GM18867 (cell line): ENCODE measurements around the gene SLFN13.
"Not testable (repeated sequence)": the region's sequence is repeated elsewhere in the genome, so short reads cannot be mapped to it uniquely, and the experiment has no call there.

ENCODE experiments used
- ATAC-seq: cut with Tn5 transposase; IDR thresholded peaks from one replicate; pipeline ENCODE4 v1.9.1; 2021; ENCODE audit warnings: mild to moderate bottlenecking, moderate library complexity; ENCODE audit not compliant: unreplicated experiment

Gene SLFN13

DNA sequence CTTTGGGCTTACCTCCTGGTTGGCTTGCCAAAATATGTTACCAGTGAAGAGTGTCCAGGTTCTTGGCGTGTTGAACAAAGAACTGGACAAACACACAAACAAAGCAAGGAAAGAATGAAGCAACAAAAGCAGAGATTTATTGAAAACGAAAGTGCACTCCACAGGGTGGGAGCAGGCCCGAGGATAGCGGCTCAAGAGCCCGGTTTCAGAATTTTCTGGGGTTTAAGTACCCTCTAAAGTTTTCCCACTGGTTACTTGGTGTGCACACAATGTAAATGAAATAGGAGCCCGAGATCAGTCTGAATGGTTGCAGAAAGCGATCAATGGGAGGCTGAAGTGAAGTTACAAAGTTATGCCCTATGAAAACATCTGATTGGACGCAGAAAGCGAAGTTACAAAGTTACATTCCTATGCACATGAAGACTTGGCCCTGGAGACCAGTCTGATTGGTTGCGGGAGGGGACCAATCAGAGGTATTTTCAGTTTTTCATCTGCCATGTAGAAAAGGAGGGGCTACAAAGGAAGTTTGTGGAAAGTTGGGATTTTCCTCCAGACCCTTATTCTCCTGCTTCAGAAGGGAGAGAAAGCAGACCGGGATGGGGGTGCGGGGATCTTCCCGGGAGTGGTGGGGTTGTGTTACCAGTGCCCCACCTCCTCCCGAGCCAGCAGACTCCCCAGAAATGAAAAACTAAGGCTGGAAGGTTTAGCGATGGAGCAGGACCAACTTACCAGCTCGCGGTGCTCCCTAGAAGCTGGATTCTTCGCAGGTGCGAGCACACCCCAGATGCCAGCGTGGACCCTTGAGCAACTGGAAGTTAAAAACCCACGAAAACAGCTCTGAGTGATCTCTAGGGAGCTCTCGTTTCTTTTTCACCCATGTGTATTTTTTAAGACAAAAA lies 16.1 kb downstream of the SLFN13 start, which contains the start of gene SLFN12:
Gene SLFN12, minus strand, starts transcription at position 325 of the 899 bp plus-strand sequence. CDS start 9,472 bp downstream, outside the sequence.
- peak; percentile 80 for ATAC-seq

GRCh38 chr17:35429702-35430101 lies 18.9 kb downstream of the SLFN13 start:
- no peak for ATAC-seq

GRCh38 chr17:35428229-35428628 lies 20.3 kb downstream of the SLFN13 start:
- no peak for ATAC-seq

- no peak for ATAC-seq
Observed at GRCh38 chr17:35423761-35424160, 24.8 kb downstream of the SLFN13 start.

- ATAC-seq: not testable (repeated sequence)
Observed at GRCh38 chr17:35421069-35421468, 27.5 kb downstream of the SLFN13 start.

DNA sequence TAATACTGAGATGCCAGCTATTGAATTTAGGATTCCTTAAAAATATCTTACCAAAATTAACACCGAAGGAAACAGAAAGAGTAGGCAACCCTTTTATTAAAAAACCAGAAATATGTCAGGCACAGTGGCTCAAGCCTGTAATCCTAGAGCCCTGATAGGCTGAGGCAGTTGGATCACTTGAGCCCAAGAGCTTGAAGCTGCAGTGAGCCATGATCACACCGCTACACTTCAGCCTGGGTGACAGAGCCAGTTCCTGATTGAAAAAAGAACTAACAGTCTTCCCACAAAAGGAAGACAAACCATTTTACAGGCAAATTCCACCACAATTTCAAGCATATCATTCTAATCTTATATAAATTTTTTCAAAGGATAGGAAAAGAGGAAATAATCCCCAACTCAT lies 31.9 kb downstream of the SLFN13 start:
- ATAC-seq: no peak

GRCh38 chr17:35414707-35415106 lies 33.9 kb downstream of the SLFN13 start:
- not testable (repeated sequence) for ATAC-seq

- no peak for ATAC-seq
Observed at GRCh38 chr17:35414247-35414646, 34.3 kb downstream of the SLFN13 start.

DNA sequence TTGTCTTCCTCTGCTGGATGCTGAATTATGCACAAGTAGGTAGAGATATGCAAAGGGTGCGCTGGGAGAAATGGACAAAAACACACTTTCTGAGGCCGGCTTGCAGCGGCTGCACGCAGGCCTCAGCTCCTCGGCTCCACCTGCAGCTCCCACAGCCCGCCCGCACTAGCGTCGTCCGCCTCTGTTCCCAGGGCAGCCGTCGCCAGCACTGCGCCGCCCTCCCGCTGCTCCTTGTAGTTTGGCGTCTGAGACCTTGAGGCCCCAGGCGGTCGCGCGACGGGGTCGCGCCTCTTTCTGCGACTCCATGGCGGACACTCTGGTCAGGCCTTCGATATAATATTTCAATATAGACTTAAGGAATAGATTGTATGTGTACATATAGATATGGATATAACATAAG lies 41.0 kb downstream of the SLFN13 start:
- no peak for ATAC-seq

GRCh38 chr17:35406568-35406967 lies 42.0 kb downstream of the SLFN13 start:
- ATAC-seq: no peak

GRCh38 chr17:35404360-35404759 lies 44.2 kb downstream of the SLFN13 start:
- no peak for ATAC-seq

DNA sequence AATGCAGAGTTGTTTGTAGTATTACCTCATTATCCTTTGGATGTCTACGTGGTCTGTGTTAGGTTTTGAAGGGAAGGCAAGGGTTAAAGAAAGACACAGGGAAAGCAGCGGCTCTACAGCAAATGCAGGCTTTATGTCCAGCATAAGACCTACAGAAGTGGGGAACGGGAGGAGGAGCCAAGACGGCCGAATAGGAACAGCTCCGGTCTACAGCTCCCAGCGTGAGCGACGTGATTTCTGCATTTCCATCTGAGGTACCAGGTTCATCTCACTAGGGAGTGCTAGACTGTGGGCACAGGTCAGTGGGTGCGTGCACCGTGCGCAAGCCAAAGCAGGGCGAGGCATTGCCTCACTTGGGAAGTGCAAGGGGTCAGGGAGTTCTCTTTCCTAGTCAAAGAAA lies 54.8 kb downstream of the SLFN13 start:
- not testable (repeated sequence) for ATAC-seq

DNA sequence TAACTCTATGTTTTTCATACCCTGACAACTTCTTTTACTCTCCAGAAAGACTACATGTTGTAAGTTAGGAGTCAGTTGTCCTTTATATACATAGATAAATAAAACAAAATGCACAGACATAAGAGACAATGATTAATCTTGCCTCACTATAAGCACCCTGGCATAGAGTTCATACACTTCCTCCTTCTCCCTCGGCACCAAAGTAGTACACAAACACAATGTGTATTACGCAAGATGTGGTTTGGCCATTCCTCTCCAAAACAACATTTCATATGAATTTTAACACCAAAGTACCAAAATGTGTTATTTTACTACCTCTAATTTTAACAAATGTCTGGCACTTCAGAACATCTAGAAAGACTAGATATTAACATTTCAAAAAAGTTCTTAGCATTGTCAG lies 57.9 kb downstream of the SLFN13 start:
- no peak for ATAC-seq

DNA sequence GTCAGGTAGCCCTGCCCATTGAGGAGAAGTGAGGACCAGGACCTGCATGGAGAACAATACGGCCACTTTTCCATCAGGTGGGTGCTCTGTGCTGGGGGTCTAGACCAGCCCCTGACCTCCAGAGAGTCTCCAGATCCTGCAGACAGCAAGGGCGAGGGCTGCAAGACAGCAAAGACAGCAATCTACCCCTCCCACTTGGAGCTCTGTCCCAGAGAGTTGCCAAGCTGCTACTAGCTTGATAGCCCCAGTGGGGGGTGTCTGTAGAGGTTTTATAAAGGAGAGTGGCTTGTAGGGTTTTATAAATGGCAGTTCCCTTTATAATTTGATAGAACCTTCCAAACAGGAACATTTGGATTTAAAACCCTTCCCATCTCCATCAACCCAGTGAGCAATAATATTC lies 58.4 kb downstream of the SLFN13 start:
- no peak for ATAC-seq

- ATAC-seq: no peak
Observed at GRCh38 chr17:35387496-35387895, 61.1 kb downstream of the SLFN13 start.
